Fibroblast of lung (primary cell): ENCODE data around the gene PDK1.

ENCODE experiments used
- CTCF ChIP-seq, 2 donors: IDR thresholded peaks in 1 of 2; conservative IDR thresholded peaks in 1 of 2; 1 replicate in 1 of 2; 2 replicates in 1 of 2; pipeline ENCODE4 v1.5.1; 2011 to 2012; ENCODE audit warnings: low read length in 2 of 2, control low read depth in 1 of 2, inconsistent platforms in 1 of 2, low read depth in 1 of 2, mild to moderate bottlenecking in 1 of 2
- EZH2 ChIP-seq: IDR thresholded peaks from 2 replicates; pipeline ENCODE4 v1.5.1; 2012; ENCODE audit warnings: low read length, control low read depth, mild to moderate bottlenecking; ENCODE audit errors: missing control alignments

- TF ChIP-seq CTCF (conservative IDR thresholded peaks at IDR 0.05 in 1 of 2, IDR thresholded peaks at IDR 0.05 in 1 of 2; ENCODE audit: low read depth in 1 of 2, low read length in 2 of 2) (peak in 1 of 2 donors; percentile 32), EZH2 (no peak)
Observed at GRCh38 chr2:172613615-172614231, 57.8 kb downstream of the PDK1 start.
